ENCODE data around the gene DAB2IP.
"Not testable (repeated sequence)": the region's sequence is repeated elsewhere in the genome, so short reads cannot be mapped to it uniquely, and the experiment has no call there.

Gene DAB2IP

DNA sequence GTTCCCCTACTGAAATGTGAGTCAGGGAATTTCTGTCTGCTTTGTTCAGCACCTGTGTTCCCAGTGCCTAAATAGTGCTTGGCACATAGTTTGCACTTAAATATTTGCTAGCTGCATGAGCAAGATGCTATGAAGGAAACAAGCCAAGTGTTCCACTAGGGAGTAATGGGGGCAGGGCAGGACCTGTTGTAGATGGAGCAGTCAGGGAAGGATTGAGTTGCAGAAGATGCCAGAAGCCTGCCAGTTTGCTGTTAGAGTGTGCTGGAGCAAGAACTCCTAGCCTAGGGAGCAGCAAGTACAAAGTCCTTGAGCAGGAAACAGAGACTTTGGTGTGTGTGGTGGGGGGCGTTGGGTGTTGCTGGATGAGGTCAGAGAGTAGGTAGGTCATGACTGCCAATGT is 87.5 kb downstream of the DAB2IP start:
- Histone ChIP-seq H3K27me3 (replicated peaks; ENCODE audit: control insufficient read depth, insufficient read depth, low read length, poor library complexity, severe bottlenecking) (peaks cover 3% of the 10 kb centered on the region), H3K4me1 (ENCODE audit: control insufficient read depth, insufficient read depth, low read length, poor library complexity, severe bottlenecking) (no peaks in the 10 kb centered on the region), H3K36me3 (ENCODE audit: control insufficient read depth, insufficient read depth, low read length) (no peaks in the 10 kb centered on the region), H3K27ac (ENCODE audit: insufficient read depth, low read length, poor library complexity, severe bottlenecking) (no peak overlapping the region), H3K9me3 (ENCODE audit: control insufficient read depth, low read length) (no peaks in the 10 kb centered on the region), H3K4me3 (ENCODE audit: insufficient read depth, low read depth, low read length, poor library complexity, severe bottlenecking) (no peak overlapping the region)
- DNase-seq, result no peak

DNA sequence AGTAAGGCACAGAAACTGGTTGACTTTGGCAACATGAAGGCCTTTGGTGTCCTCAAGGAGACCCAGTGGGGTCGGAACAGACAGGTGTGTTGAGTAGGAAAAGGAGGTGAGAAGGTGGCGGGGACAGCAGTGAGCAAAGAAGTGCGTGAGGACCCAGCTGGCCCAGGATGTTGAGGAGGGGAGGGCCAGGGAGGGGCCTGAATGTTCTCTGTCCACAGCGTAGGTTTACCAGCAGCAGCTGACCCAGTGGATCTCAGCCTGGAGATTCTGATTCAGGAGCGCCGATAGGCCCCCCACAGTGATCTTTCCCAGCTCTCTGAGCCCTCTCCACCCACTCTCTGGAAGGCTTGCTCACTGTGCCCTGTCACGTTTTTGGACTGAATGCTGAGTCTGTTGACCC is 88.5 kb downstream of the DAB2IP start:
- H3K36me3 ChIP-seq (ENCODE audit: control insufficient read depth, insufficient read depth, low read length), result no peaks in the 10 kb centered on the region
- H3K4me3 ChIP-seq (ENCODE audit: insufficient read depth, low read depth, low read length, poor library complexity, severe bottlenecking), result no peak overlapping the region
- no peak overlapping the region for H3K27ac ChIP-seq (ENCODE audit: insufficient read depth, low read length, poor library complexity, severe bottlenecking)
- DNase-seq, result no peak
- peaks cover 3% of the 10 kb centered on the region for H3K27me3 ChIP-seq (replicated peaks; ENCODE audit: control insufficient read depth, insufficient read depth, low read length, poor library complexity, severe bottlenecking)
- no peaks in the 10 kb centered on the region for H3K4me1 ChIP-seq (ENCODE audit: control insufficient read depth, insufficient read depth, low read length, poor library complexity, severe bottlenecking)
- H3K9me3 ChIP-seq (ENCODE audit: control insufficient read depth, low read length), result no peaks in the 10 kb centered on the region

DNA sequence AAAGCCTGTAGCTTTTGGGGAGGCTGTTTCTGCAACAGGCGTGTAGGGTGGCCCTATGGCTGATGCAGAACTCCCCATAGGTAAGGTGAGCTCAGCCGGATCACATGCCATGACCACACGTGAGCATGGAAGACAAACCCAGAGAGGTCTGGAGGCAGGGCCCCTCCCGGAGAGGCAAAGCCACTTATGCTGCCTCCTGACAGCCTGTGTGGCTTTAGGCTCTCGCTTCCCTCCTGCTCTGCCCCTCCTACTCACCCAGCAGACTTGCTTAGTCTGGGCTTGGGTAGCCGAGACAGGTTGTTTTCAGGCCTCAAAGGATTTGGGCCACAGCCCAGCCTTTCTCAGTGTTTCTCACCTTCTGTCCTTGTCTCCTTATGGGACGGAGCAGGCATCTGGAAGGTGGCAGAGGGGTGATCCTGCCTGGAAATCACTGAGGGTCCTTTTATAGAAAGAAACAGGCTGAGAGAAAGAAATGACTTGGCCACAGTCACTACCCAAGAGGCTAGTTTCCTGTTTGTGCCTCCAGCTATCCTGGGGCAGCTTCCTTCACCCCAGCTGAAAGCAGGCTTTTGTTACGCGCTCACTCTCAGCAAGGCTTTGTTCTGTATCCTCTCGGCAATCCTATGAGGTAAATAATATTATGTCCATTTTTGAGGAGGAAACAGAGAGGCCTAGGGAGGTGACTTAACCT is 89.9 kb downstream of the DAB2IP start:
- H3K27me3 ChIP-seq (replicated peaks; ENCODE audit: control insufficient read depth, insufficient read depth, low read length, poor library complexity, severe bottlenecking), result peaks cover 3% of the 10 kb centered on the region

DNA sequence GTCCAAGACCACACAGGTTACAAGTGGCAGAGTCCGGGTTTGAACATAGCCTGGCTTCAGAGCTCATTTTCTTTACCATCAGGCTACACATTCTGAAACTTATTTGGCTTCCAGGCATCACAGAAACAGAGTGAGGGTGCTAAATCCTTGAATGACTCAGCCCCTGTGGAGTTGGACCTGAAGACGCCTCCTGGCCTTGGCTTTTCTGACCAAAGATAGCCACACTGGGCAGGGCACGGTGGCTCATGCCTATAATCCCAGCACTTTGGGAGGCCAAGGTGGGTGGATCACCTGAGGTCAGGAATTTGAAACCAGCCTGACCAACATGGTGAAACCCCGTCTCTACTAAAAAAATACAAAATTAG is 90.5 kb downstream of the DAB2IP start:
- not testable (repeated sequence) for H3K4me1 ChIP-seq (ENCODE audit: control insufficient read depth, insufficient read depth, low read length, poor library complexity, severe bottlenecking)

More for the DNA sequence above, 89.9 kb downstream of the DAB2IP start:
- H3K36me3 ChIP-seq (ENCODE audit: control insufficient read depth, insufficient read depth, low read length), result no peaks in the 10 kb centered on the region
- no peaks in the 10 kb centered on the region for H3K9me3 ChIP-seq (ENCODE audit: control insufficient read depth, low read length)
- H3K4me3 ChIP-seq (ENCODE audit: insufficient read depth, low read depth, low read length, poor library complexity, severe bottlenecking), result no peak overlapping the region
- no peaks in the 10 kb centered on the region for H3K4me1 ChIP-seq (ENCODE audit: control insufficient read depth, insufficient read depth, low read length, poor library complexity, severe bottlenecking)
- H3K27ac ChIP-seq (ENCODE audit: insufficient read depth, low read length, poor library complexity, severe bottlenecking), result no peak overlapping the region
- DNase-seq, result no peak

DNA sequence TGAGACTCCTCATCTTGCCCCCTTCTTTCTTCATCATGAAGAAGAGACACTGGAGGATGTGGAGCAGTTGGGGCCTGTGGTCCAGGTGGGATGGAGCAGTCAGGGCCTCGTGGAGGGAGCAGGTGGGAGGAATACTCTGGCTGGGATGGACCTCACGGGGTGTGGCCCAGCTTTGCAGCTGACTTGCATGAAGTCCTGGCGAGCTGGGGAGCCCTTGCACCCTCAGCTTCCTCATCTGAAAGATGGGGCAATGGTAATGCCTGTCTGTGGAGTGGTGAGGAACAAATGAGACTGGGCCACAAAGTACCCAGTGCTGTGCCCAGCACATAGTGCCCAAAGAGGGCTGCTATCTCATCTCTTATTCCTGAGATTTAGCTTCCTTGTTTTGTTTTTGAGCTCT is 91.5 kb downstream of the DAB2IP start:
- DNase-seq, result no peak
- Histone ChIP-seq H3K27ac (ENCODE audit: insufficient read depth, low read length, poor library complexity, severe bottlenecking) (no peak overlapping the region), H3K4me3 (ENCODE audit: insufficient read depth, low read depth, low read length, poor library complexity, severe bottlenecking) (no peak overlapping the region), H3K9me3 (ENCODE audit: control insufficient read depth, low read length) (no peaks in the 10 kb centered on the region), H3K36me3 (ENCODE audit: control insufficient read depth, insufficient read depth, low read length) (no peaks in the 10 kb centered on the region), H3K27me3 (replicated peaks; ENCODE audit: control insufficient read depth, insufficient read depth, low read length, poor library complexity, severe bottlenecking) (no peaks in the 10 kb centered on the region), H3K4me1 (ENCODE audit: control insufficient read depth, insufficient read depth, low read length, poor library complexity, severe bottlenecking) (no peaks in the 10 kb centered on the region)

More for the DNA sequence above, 90.5 kb downstream of the DAB2IP start:
- H3K9me3 ChIP-seq (ENCODE audit: control insufficient read depth, low read length); H3K27ac ChIP-seq (ENCODE audit: insufficient read depth, low read length, poor library complexity, severe bottlenecking); DNase-seq; H3K36me3 ChIP-seq (ENCODE audit: control insufficient read depth, insufficient read depth, low read length); H3K27me3 ChIP-seq (replicated peaks; ENCODE audit: control insufficient read depth, insufficient read depth, low read length, poor library complexity, severe bottlenecking); H3K4me3 ChIP-seq (ENCODE audit: insufficient read depth, low read depth, low read length, poor library complexity, severe bottlenecking): not testable (repeated sequence)

DNA sequence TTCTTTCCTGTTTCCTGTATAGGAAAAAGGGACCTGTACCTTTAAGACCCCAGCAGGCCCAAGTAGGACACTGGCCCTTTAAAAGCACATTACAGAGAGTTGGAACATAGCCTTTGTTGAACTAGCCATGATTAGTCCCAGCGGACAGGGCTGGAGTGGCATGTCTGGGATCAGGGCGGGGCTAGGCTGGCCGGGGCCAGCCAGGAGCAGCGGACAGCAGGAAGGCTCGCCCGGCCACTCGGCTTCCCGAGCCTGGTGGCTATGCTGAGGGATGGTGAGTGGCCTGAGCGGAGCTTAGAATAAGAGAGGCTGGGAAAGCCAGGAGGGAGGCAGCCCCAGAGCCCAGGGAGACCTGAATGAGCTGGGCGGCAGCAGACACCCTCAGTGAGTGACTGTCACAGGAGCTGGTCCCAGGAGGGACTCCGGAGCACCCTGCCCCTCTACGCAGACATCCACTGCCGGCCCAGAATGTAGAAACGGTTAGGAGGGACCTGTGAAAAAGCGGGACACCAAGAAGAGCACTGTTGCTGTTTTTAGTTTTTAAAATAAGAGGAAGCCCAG is 92.1 kb downstream of the DAB2IP start:
- H3K27ac ChIP-seq (ENCODE audit: insufficient read depth, low read length, poor library complexity, severe bottlenecking), result no peak overlapping the region
- DNase-seq, result no peak
- no peaks in the 10 kb centered on the region for H3K9me3 ChIP-seq (ENCODE audit: control insufficient read depth, low read length)
- H3K27me3 ChIP-seq (replicated peaks; ENCODE audit: control insufficient read depth, insufficient read depth, low read length, poor library complexity, severe bottlenecking), result no peaks in the 10 kb centered on the region
- H3K4me1 ChIP-seq (ENCODE audit: control insufficient read depth, insufficient read depth, low read length, poor library complexity, severe bottlenecking), result no peaks in the 10 kb centered on the region
- H3K36me3 ChIP-seq (ENCODE audit: control insufficient read depth, insufficient read depth, low read length), result no peaks in the 10 kb centered on the region
- no peak overlapping the region for H3K4me3 ChIP-seq (ENCODE audit: insufficient read depth, low read depth, low read length, poor library complexity, severe bottlenecking)

DNA sequence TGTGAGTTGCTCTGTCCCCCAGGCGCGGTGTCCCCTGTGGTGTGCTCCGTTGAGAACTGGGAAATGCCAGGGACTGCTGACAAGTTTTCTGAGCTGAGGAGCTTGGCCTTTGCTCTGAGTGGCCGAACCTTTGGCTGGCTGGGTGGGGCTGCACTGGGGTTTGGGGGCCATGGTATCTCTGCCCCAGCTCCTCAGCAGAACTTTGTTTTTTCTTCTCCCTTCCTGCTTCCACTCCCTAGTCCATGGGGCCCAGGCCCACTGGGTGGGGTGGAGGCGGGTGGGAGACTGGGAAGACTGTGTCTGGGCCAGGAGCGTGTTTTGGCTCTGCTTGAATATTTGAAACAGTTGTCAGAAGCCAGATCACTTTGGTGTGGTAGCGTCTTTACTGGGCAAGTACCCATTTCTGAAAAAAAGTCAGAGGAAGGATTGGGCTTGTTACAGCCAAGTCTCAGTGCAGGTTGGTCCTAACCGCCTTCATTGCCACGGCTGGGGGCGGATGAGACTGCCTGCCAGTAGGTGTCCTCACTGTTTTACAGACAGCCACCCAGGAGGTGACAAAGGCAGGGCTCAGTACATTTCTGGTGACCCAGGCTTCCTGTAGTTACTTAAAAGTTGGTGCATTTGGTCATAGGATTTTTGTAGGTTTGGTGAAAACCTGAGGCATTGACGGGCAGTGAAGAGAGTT is 92.7 kb downstream of the DAB2IP start:
- H3K27me3 ChIP-seq (replicated peaks; ENCODE audit: control insufficient read depth, insufficient read depth, low read length, poor library complexity, severe bottlenecking), result no peaks in the 10 kb centered on the region
- H3K27ac ChIP-seq (ENCODE audit: insufficient read depth, low read length, poor library complexity, severe bottlenecking), result no peak overlapping the region
- no peaks in the 10 kb centered on the region for H3K9me3 ChIP-seq (ENCODE audit: control insufficient read depth, low read length)
- H3K36me3 ChIP-seq (ENCODE audit: control insufficient read depth, insufficient read depth, low read length), result no peaks in the 10 kb centered on the region
- no peak for DNase-seq
- no peaks in the 10 kb centered on the region for H3K4me1 ChIP-seq (ENCODE audit: control insufficient read depth, insufficient read depth, low read length, poor library complexity, severe bottlenecking)
- H3K4me3 ChIP-seq (ENCODE audit: insufficient read depth, low read depth, low read length, poor library complexity, severe bottlenecking), result no peak overlapping the region

DNA sequence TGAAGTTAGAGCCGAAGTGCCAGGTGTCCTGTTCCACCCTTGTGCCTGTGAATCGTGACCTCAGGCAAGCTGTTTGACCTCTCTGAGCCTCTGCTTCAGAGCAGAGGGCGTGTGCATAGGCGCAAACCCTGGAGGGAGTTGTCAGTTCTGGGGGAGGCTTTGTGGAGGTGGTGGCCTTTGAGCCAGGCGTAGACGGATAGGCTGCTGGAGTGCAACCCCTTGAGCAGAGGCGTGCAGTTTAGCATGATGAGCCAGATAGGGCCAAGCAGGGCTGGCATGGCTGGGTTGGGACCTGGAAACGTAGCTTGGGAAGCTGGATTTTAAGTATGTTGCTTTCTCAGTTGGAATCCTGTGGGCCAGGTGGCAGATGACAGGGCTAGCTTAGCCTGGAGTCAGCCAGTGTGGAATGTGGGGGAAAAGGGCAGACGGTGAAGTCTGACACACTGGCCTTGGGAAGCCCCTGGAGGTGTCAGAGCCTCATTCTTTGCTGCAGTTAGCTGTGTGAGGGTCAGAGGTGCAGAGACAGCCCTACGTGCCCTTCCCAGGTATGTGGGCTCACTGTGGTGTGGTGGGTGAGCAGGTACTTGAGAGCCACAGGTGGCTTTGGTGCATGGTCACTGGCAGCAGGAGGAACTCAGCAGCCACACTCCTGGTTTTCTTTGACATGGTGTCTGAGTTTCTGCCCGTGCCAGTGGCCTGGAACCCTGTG is 93.4 kb downstream of the DAB2IP start:
- Histone ChIP-seq H3K36me3 (ENCODE audit: control insufficient read depth, insufficient read depth, low read length) (no peaks in the 10 kb centered on the region), H3K9me3 (ENCODE audit: control insufficient read depth, low read length) (no peaks in the 10 kb centered on the region), H3K27ac (ENCODE audit: insufficient read depth, low read length, poor library complexity, severe bottlenecking) (no peak overlapping the region), H3K4me1 (ENCODE audit: control insufficient read depth, insufficient read depth, low read length, poor library complexity, severe bottlenecking) (no peaks in the 10 kb centered on the region), H3K27me3 (replicated peaks; ENCODE audit: control insufficient read depth, insufficient read depth, low read length, poor library complexity, severe bottlenecking) (no peaks in the 10 kb centered on the region), H3K4me3 (ENCODE audit: insufficient read depth, low read depth, low read length, poor library complexity, severe bottlenecking) (no peak overlapping the region)
- no peak for DNase-seq

DNA sequence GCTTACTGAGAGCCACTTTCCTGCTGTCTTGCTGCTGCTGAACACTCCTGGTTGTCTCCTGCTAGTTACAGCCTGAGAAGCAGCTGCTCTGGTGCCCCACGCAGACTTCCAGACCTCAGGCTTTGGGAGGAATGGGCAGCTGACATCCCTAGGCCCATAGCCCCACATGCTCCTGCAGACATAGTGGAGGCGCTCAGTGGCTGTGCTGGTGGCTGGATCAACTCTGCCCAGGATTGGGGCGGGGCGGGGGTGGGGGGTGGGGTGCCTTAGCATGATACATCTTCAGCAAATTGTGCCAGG is 93.9 kb downstream of the DAB2IP start:
- Histone ChIP-seq H3K4me1 (ENCODE audit: control insufficient read depth, insufficient read depth, low read length, poor library complexity, severe bottlenecking) (no peaks in the 10 kb centered on the region), H3K4me3 (ENCODE audit: insufficient read depth, low read depth, low read length, poor library complexity, severe bottlenecking) (no peak overlapping the region), H3K27me3 (replicated peaks; ENCODE audit: control insufficient read depth, insufficient read depth, low read length, poor library complexity, severe bottlenecking) (no peaks in the 10 kb centered on the region), H3K9me3 (ENCODE audit: control insufficient read depth, low read length) (no peaks in the 10 kb centered on the region), H3K27ac (ENCODE audit: insufficient read depth, low read length, poor library complexity, severe bottlenecking) (no peak overlapping the region), H3K36me3 (ENCODE audit: control insufficient read depth, insufficient read depth, low read length) (no peaks in the 10 kb centered on the region)
- no peak for DNase-seq

DNA sequence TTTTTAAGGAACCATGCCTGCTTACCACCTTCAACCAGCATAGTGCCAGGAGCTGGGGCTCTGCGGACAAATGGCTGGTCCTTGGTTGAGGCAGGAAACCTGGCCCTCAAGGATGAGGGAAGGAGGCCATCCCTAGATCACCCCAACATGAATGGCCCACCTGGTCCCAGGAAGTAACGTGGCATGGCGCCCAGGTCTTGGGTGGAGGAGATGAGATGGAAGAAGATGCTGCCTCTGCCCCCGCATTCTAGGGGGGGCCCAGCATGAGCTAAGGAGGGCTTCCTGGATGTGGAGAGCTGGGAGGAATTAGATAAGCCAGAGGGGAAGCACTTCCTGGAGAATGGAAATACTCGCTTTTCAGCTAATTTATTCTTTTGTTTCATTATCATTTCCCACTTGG is 95.0 kb downstream of the DAB2IP start:
- H3K36me3 ChIP-seq (ENCODE audit: control insufficient read depth, insufficient read depth, low read length), result no peaks in the 10 kb centered on the region
- H3K27ac ChIP-seq (ENCODE audit: insufficient read depth, low read length, poor library complexity, severe bottlenecking), result no peak overlapping the region
- DNase-seq, result no peak
- H3K27me3 ChIP-seq (replicated peaks; ENCODE audit: control insufficient read depth, insufficient read depth, low read length, poor library complexity, severe bottlenecking), result no peaks in the 10 kb centered on the region
- no peaks in the 10 kb centered on the region for H3K4me1 ChIP-seq (ENCODE audit: control insufficient read depth, insufficient read depth, low read length, poor library complexity, severe bottlenecking)
- no peaks in the 10 kb centered on the region for H3K9me3 ChIP-seq (ENCODE audit: control insufficient read depth, low read length)
- no peak overlapping the region for H3K4me3 ChIP-seq (ENCODE audit: insufficient read depth, low read depth, low read length, poor library complexity, severe bottlenecking)

All from effector memory CD4-positive, alpha-beta T cell (primary cell).